ENCODE data around the gene SFSWAP.

DNA sequence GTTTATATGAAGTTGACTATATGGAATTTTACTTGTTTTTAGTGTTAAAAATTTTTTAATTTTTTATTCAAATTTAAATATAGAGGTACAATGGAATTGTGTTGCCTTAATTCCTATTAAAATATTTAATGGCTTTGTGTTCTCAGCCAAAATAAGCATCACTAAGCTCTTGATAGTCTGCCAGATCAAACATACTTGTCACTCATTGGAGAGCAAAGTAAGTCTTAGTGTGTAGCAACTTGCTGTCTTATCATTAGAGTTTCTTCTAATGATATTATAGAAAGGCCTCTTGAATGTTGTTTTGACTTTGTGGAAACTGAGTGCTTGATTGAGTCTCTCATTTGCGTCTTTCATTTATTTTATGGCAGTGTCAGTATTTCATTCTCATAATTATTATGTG lies 10.7 kb downstream of the SFSWAP start:
- TF ChIP-seq YY1 (IDR thresholded peaks at IDR 0.05): no peak
- TF ChIP-seq, protein P1, sequence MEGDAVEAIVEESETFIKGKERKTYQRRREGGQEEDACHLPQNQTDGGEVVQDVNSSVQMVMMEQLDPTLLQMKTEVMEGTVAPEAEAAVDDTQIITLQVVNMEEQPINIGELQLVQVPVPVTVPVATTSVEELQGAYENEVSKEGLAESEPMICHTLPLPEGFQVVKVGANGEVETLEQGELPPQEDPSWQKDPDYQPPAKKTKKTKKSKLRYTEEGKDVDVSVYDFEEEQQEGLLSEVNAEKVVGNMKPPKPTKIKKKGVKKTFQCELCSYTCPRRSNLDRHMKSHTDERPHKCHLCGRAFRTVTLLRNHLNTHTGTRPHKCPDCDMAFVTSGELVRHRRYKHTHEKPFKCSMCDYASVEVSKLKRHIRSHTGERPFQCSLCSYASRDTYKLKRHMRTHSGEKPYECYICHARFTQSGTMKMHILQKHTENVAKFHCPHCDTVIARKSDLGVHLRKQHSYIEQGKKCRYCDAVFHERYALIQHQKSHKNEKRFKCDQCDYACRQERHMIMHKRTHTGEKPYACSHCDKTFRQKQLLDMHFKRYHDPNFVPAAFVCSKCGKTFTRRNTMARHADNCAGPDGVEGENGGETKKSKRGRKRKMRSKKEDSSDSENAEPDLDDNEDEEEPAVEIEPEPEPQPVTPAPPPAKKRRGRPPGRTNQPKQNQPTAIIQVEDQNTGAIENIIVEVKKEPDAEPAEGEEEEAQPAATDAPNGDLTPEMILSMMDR (IDR thresholded peaks at IDR 0.05; ENCODE audit: low read depth, low read length, missing input control): no peak
- no peak for TF ChIP-seq EGR1 (IDR thresholded peaks at IDR 0.05; ENCODE audit: low read depth in 2 of 2)
- TF ChIP-seq GABPA (IDR thresholded peaks at IDR 0.05 in 1 of 2, conservative IDR thresholded peaks at IDR 0.05 in 1 of 2): no peak
- TF ChIP-seq, protein P2, sequence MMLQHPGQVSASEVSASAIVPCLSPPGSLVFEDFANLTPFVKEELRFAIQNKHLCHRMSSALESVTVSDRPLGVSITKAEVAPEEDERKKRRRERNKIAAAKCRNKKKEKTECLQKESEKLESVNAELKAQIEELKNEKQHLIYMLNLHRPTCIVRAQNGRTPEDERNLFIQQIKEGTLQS (IDR thresholded peaks at IDR 0.05): no peak
- TF ChIP-seq JUND (IDR thresholded peaks at IDR 0.05): no peak
- no peak for TF ChIP-seq SP1 (IDR thresholded peaks at IDR 0.05)
- TF ChIP-seq HNF4A (conservative IDR thresholded peaks at IDR 0.05): no peak
- TF ChIP-seq, protein P3, sequence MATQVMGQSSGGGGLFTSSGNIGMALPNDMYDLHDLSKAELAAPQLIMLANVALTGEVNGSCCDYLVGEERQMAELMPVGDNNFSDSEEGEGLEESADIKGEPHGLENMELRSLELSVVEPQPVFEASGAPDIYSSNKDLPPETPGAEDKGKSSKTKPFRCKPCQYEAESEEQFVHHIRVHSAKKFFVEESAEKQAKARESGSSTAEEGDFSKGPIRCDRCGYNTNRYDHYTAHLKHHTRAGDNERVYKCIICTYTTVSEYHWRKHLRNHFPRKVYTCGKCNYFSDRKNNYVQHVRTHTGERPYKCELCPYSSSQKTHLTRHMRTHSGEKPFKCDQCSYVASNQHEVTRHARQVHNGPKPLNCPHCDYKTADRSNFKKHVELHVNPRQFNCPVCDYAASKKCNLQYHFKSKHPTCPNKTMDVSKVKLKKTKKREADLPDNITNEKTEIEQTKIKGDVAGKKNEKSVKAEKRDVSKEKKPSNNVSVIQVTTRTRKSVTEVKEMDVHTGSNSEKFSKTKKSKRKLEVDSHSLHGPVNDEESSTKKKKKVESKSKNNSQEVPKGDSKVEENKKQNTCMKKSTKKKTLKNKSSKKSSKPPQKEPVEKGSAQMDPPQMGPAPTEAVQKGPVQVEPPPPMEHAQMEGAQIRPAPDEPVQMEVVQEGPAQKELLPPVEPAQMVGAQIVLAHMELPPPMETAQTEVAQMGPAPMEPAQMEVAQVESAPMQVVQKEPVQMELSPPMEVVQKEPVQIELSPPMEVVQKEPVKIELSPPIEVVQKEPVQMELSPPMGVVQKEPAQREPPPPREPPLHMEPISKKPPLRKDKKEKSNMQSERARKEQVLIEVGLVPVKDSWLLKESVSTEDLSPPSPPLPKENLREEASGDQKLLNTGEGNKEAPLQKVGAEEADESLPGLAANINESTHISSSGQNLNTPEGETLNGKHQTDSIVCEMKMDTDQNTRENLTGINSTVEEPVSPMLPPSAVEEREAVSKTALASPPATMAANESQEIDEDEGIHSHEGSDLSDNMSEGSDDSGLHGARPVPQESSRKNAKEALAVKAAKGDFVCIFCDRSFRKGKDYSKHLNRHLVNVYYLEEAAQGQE (IDR thresholded peaks at IDR 0.05): no peak
- TF ChIP-seq NR2F2 (IDR thresholded peaks at IDR 0.05): no peak
